Measurements from ENCODE around the gene SLC5A6. TPM values are rescaled to one million over a fixed set of nuclear protein-coding genes. Genes with fewer than 3 reads are reported as not detected.
"Not testable (repeated sequence)": the region's sequence is repeated elsewhere in the genome, so short reads cannot be mapped to it uniquely, and the experiment has no call there.

Gene SLC5A6
- total RNA-seq, 1 experiment from 2014 or later = 111 TPM

GRCh38 chr2:27178469-27178868 is 33.6 kb downstream of the SLC5A6 start (continued):
- TF ChIP-seq, protein P1, sequence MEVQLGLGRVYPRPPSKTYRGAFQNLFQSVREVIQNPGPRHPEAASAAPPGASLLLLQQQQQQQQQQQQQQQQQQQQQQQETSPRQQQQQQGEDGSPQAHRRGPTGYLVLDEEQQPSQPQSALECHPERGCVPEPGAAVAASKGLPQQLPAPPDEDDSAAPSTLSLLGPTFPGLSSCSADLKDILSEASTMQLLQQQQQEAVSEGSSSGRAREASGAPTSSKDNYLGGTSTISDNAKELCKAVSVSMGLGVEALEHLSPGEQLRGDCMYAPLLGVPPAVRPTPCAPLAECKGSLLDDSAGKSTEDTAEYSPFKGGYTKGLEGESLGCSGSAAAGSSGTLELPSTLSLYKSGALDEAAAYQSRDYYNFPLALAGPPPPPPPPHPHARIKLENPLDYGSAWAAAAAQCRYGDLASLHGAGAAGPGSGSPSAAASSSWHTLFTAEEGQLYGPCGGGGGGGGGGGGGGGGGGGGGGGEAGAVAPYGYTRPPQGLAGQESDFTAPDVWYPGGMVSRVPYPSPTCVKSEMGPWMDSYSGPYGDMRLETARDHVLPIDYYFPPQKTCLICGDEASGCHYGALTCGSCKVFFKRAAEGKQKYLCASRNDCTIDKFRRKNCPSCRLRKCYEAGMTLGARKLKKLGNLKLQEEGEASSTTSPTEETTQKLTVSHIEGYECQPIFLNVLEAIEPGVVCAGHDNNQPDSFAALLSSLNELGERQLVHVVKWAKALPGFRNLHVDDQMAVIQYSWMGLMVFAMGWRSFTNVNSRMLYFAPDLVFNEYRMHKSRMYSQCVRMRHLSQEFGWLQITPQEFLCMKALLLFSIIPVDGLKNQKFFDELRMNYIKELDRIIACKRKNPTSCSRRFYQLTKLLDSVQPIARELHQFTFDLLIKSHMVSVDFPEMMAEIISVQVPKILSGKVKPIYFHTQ (CRISPR knock-in tag; IDR thresholded peaks at IDR 0.05) = no peak
- no peak for TF ChIP-seq ZNF138 (CRISPR knock-in tag; conservative IDR thresholded peaks at IDR 0.05)

DNA sequence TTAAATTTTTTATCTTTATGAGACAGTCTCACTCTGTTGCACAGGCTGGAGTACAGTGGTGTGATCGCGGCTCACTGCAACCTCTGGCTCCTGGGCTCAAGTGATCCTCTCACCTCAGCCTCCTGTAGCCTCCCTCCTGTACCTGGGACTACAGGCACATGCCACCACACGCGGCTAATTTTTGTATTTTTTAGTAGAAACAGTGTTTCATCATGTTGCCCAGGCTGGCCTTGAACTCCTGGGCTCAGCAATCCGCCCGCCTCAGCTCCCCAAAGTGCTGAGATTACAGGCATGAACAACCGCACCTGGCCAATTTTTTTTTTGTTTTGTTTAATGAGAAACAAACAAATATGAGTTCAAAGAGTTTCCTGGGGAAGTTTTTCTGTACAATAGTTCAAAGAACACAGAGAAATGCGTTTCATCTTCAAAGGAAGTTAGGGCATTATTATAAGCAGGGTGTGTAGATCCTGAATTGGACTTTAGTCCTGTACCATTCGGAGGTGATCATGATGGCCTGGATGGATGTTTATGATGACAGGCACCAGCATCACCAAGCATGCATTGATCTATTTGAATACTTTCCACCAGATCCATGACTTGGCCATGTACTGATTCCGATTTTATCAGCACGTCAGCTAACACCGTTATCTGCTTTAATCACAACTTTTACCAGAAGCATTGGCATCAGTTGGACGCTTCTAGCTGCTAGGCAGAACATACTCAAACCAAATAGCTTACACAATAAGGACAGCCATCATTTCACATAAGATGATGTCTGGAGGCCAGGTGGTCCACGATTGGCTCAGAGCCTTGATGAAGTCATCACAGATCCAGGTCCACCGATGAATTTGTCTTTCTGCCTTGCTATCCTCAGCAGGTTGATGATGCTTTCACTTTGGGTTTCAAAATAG is 34.4 kb downstream of the SLC5A6 start:
- no peak for DNase-seq (ENCODE audit: low spot score)
- TF ChIP-seq GABPB1 (CRISPR knock-in tag; IDR thresholded peaks at IDR 0.05) (peak; percentile 98), ARID4B (CRISPR knock-in tag; IDR thresholded peaks at IDR 0.05; ENCODE audit: borderline replicate concordance) (no peak)
- Mint-ChIP-seq H3K4me3 (no peak overlapping the region), H3K4me1 (no peaks in the 10 kb centered on the region), H3K27ac (no peak overlapping the region), H3K9me3 (no peaks in the 10 kb centered on the region), H3K27me3 (ENCODE audit: low read depth) (peaks cover 5% of the 10 kb centered on the region; the same call in 1 of the 2 replicates), H3K36me3 (no peaks in the 10 kb centered on the region)
- ATAC-seq = no peak
- ChIA-PET CTCF (interaction anchor here (1.1 to 2.1 kb wide), 2 partner anchors 14 to 44 kb away, joined by 4 to 12 read pairs; partner anchors contain the start of gene PREB), POLR2A (no interaction called here)

DNA sequence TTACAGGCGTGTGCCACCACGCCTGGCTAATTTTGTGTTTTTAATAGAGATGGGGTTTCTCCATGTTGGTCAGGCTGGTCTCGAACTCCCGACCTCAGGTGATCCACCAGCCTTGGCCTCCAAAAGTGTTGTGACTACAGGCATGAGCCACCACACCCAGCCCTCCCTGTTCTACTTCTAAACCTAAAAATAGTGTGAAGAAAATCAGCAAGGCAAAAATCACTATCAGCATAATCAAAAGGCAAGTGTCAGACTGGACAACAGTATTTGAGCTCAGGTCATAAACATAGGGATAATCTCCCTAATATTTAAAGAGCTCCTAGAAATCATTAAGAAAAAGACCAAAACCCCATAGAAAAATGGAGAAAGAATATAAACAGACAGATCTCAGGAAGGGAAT is 36.3 kb downstream of the SLC5A6 start:
- H3K27me3 Mint-ChIP-seq (ENCODE audit: low read depth); H3K4me1 Mint-ChIP-seq; H3K36me3 Mint-ChIP-seq; ATAC-seq; DNase-seq (ENCODE audit: low spot score); H3K4me3 Mint-ChIP-seq; H3K27ac Mint-ChIP-seq; H3K9me3 Mint-ChIP-seq: not testable (repeated sequence)
- POLR2A ChIA-PET = interaction anchor here (0.5 to 1.1 kb wide), 2 partner anchors 21 to 1993 kb away, joined by 3 read pairs; no protein-coding TSS in a partner anchor
- CTCF ChIA-PET = interaction anchor here (2.1 to 2.4 kb wide), 2 partner anchors 16 to 42 kb away, joined by 12 to 18 read pairs; partner anchors contain the start of gene PREB

DNA sequence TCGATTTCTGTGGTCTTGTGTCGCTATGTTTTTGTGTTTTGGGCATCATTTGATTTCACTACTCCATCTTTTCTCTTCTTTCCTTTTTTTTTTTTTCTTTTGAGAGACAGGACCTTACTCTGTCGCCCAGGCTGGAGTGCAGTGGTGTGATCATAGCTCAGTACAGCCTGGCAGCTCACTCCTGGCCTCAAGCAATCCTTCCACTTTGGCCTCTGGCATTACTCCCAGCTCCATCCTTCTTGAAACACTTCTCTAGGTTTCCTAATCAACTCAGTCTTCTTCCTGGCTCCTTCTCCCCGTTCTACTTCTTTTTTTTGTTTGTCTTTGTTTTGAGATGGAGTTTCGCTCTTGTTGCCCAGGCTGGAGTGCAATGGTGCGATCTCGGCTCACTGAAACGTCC is 36.7 kb downstream of the SLC5A6 start:
- Mint-ChIP-seq H3K9me3 (no peaks in the 10 kb centered on the region), H3K27me3 (ENCODE audit: low read depth) (peaks cover 9% of the 10 kb centered on the region), H3K36me3 (no peaks in the 10 kb centered on the region), H3K27ac (no peak overlapping the region), H3K4me3 (no peak overlapping the region), H3K4me1 (no peaks in the 10 kb centered on the region)
- ChIA-PET CTCF (interaction anchor here (1.2 to 2.4 kb wide), 4 partner anchors 12 to 58 kb away, joined by 3 to 18 read pairs (median 8); partner anchors contain the start of gene PREB), POLR2A (interaction anchor here (0.5 to 1.1 kb wide), 3 partner anchors 21 to 918 kb away, joined by 3 read pairs; no protein-coding TSS in a partner anchor)
- ATAC-seq (no peak), DNase-seq (ENCODE audit: low spot score) (no peak)
- TF ChIP-seq, protein P2, sequence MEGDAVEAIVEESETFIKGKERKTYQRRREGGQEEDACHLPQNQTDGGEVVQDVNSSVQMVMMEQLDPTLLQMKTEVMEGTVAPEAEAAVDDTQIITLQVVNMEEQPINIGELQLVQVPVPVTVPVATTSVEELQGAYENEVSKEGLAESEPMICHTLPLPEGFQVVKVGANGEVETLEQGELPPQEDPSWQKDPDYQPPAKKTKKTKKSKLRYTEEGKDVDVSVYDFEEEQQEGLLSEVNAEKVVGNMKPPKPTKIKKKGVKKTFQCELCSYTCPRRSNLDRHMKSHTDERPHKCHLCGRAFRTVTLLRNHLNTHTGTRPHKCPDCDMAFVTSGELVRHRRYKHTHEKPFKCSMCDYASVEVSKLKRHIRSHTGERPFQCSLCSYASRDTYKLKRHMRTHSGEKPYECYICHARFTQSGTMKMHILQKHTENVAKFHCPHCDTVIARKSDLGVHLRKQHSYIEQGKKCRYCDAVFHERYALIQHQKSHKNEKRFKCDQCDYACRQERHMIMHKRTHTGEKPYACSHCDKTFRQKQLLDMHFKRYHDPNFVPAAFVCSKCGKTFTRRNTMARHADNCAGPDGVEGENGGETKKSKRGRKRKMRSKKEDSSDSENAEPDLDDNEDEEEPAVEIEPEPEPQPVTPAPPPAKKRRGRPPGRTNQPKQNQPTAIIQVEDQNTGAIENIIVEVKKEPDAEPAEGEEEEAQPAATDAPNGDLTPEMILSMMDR (IDR thresholded peaks at IDR 0.05) = no peak

Measured in WTC11 (cell line).